ENCODE measurements around the gene UVRAG.
A peak's percentile ranks its signal among the peaks of the same experiment; 100 is the strongest.

The UVRAG gene

GRCh38 chr11:76023236-76024068 is 208.4 kb downstream of the UVRAG start:
- TF ChIP-seq CTCF (conservative IDR thresholded peaks at IDR 0.05; ENCODE audit: low read depth, low read length): no peak
- H3K4me1 ChIP-seq (ENCODE audit: low read depth, poor library complexity, severe bottlenecking): peaks cover 77% of the 10 kb centered on the region

GRCh38 chr11:76025068-76025467 is 210.1 kb downstream of the UVRAG start:
- no peaks in the 10 kb centered on the region for H3K27me3 ChIP-seq (ENCODE audit: insufficient read depth, low read depth)
- H3K36me3 ChIP-seq (ENCODE audit: insufficient read depth): no peaks in the 10 kb centered on the region
- peak overlapping the region; percentile 85 for H3K4me2 ChIP-seq
- H3K9ac ChIP-seq: peak overlapping the region; percentile 59
- H3K4me1 ChIP-seq (ENCODE audit: low read depth, poor library complexity, severe bottlenecking): peaks cover 93% of the 10 kb centered on the region
- H4K20me1 ChIP-seq (ENCODE audit: insufficient read depth): no peaks in the 10 kb centered on the region
- H3K27ac ChIP-seq: peak overlapping the region; percentile 95
- H2AFZ ChIP-seq (ENCODE audit: low read depth): 0 out of 2 replicates have a peak overlapping the region, but pooled peaks have one; percentile 0
- TF ChIP-seq CTCF (conservative IDR thresholded peaks at IDR 0.05; ENCODE audit: low read depth, low read length): no peak
- no peak overlapping the region for H3K4me3 ChIP-seq (IDR thresholded peaks at IDR 0.05; ENCODE audit: insufficient read depth, low read depth, low read length)
- no peaks in the 10 kb centered on the region for H3K79me2 ChIP-seq (ENCODE audit: insufficient read depth, low read depth)

More at GRCh38 chr11:76023236-76024068, 208.4 kb downstream of the UVRAG start:
- Histone ChIP-seq H3K36me3 (ENCODE audit: insufficient read depth) (no peaks in the 10 kb centered on the region), H3K79me2 (ENCODE audit: insufficient read depth, low read depth) (no peaks in the 10 kb centered on the region), H3K4me3 (IDR thresholded peaks at IDR 0.05; ENCODE audit: insufficient read depth, low read depth, low read length) (no peak overlapping the region), H4K20me1 (ENCODE audit: insufficient read depth) (no peaks in the 10 kb centered on the region), H3K27me3 (ENCODE audit: insufficient read depth, low read depth) (no peaks in the 10 kb centered on the region), H2AFZ (ENCODE audit: low read depth) (peak overlapping the region; percentile 5; the same call in 1 of the 2 replicates), H3K9ac (peak overlapping the region; percentile 59; the same call in 1 of the 2 replicates), H3K4me2 (peak overlapping the region; percentile 85), H3K27ac (peak overlapping the region; percentile 95)

- Histone ChIP-seq H3K4me1 (ENCODE audit: low read depth, poor library complexity, severe bottlenecking) (peaks cover 97% of the 10 kb centered on the region), H3K36me3 (ENCODE audit: insufficient read depth) (no peaks in the 10 kb centered on the region), H3K27ac (peak overlapping the region; percentile 95), H2AFZ (ENCODE audit: low read depth) (0 out of 2 replicates have a peak overlapping the region, but pooled peaks have one; percentile 0), H4K20me1 (ENCODE audit: insufficient read depth) (no peaks in the 10 kb centered on the region), H3K4me2 (peak overlapping the region; percentile 85), H3K9ac (peak overlapping the region; percentile 59), H3K4me3 (IDR thresholded peaks at IDR 0.05; ENCODE audit: insufficient read depth, low read depth, low read length) (no peak overlapping the region), H3K27me3 (ENCODE audit: insufficient read depth, low read depth) (no peaks in the 10 kb centered on the region), H3K79me2 (ENCODE audit: insufficient read depth, low read depth) (no peaks in the 10 kb centered on the region)
- no peak for TF ChIP-seq CTCF (conservative IDR thresholded peaks at IDR 0.05; ENCODE audit: low read depth, low read length)
Observed at GRCh38 chr11:76025817-76026216, 210.8 kb downstream of the UVRAG start.

- H3K27ac ChIP-seq: peak overlapping the region; percentile 95
- no peaks in the 10 kb centered on the region for H3K27me3 ChIP-seq (ENCODE audit: insufficient read depth, low read depth)
- H3K79me2 ChIP-seq (ENCODE audit: insufficient read depth, low read depth): no peaks in the 10 kb centered on the region
- no peak for TF ChIP-seq CTCF (conservative IDR thresholded peaks at IDR 0.05; ENCODE audit: low read depth, low read length)
- peak overlapping the region; percentile 85 for H3K4me2 ChIP-seq
- H3K4me1 ChIP-seq (ENCODE audit: low read depth, poor library complexity, severe bottlenecking): peaks cover 97% of the 10 kb centered on the region
- H3K36me3 ChIP-seq (ENCODE audit: insufficient read depth): no peaks in the 10 kb centered on the region
- no peak overlapping the region for H2AFZ ChIP-seq (ENCODE audit: low read depth)
- no peak overlapping the region for H3K4me3 ChIP-seq (IDR thresholded peaks at IDR 0.05; ENCODE audit: insufficient read depth, low read depth, low read length)
- H3K9ac ChIP-seq: peak overlapping the region; percentile 59; the same call in 1 of the 2 replicates
- H4K20me1 ChIP-seq (ENCODE audit: insufficient read depth): no peaks in the 10 kb centered on the region
Observed at GRCh38 chr11:76026281-76026680, 211.3 kb downstream of the UVRAG start.
